NB4 (cell line): ENCODE measurements around the gene MAN2B2.

Experiments
- CTCF ChIP-seq: IDR thresholded peaks from one replicate; pipeline ENCODE4 v1.5.1; 2012; ENCODE audit warnings: low read depth, low read length
- MAX ChIP-seq: IDR thresholded peaks from 2 replicates; pipeline ENCODE4 v1.6.1; 2011; ENCODE audit warnings: low read depth, low read length

GRCh38 chr4:6563935-6564645 is 10.9 kb upstream of the MAN2B2 start:
- TF ChIP-seq CTCF (no peak), MAX (no peak)
